Measurements from ENCODE around the gene IKBIP. TPM values are rescaled to one million over a fixed set of nuclear protein-coding genes. Genes with fewer than 3 reads are reported as not detected.
A peak's percentile ranks its signal among the peaks of the same experiment; 100 is the strongest.
"Not testable (repeated sequence)": the region's sequence is repeated elsewhere in the genome, so short reads cannot be mapped to it uniquely, and the experiment has no call there.

Gene IKBIP
- total RNA-seq, 1 donor from 2014 or later: 44.4 TPM

DNA sequence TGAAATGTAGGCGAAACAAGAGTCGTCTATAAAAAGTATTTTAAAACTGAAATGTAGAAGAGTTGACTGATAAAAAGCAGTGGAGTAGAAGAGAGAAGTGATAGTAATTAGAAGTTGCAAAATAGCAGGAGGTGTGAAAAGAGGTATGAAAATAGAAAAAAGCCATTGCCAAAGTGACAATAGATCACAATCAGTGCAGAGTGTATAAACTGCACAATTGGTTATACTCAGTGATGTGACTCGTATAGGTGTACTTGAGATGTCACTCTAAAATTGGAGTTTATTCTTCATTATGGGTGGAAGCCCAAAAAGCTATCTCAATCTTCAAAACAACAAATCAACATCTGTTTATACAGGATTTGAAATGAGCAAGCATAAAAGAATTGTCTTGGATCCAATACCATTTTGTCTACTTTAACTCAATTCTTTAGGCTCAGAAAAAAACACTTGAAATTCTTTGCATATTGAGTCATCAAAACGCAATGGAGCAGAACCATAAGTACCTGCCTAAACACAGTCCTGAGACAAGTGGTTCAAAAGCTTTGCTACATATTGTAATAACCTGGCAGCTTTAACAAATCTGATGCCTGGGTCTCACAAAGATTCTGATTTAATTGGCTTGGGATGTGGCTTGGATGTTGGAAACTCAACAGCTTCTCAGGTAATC lies 8.8 kb downstream of the IKBIP start:
- DNase-seq: peak; percentile 69

DNA sequence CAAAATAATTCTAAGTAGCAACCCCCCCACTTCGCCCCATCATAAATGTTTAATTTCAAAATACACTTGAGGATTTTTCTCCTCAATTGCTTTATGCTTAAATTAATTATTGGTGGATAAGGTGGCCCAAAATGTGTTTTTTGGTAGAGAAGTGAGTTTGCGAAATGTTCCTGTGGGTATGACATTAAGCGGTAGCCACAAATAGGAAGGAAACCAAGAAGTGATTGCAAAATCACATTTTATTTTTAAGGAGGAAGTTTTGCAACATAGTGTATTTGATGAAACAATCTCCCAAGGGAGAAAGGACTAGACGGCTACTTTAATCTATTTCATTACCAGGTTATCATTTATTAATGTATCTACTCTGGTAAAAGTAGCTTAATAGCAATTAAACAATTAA lies 25.6 kb downstream of the IKBIP start:
- DNase-seq: no peak

DNA sequence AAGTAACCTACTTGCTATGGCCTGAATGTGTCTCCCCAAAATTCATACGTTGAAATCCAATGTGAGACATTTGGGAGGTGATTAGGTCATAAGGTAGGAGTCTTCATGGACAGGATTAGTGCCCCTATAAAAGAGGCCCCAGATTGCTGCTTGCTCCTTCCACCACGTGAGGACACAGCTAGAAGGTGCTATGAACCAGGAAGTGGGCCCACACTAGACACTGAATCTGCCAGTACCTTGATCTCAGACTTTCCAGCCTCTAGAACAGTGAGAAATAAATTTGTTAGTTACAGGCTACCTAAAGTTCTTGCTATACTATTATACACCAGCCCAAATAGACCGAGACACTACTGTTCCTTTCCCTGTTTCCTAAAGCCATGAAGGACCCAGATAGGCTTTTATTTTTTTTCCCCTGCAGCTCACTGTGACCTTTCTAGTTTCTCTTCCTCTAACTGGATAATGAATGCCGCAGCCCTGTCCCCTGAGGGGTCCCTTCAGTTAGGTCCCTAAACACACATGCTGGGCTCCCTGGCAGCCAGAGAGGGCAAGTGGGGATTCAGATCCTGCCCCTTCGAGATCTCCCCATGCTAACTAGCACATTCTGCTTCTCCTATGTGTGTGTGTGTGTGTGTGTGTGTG lies 31.8 kb downstream of the IKBIP start:
- no peak for DNase-seq

DNA sequence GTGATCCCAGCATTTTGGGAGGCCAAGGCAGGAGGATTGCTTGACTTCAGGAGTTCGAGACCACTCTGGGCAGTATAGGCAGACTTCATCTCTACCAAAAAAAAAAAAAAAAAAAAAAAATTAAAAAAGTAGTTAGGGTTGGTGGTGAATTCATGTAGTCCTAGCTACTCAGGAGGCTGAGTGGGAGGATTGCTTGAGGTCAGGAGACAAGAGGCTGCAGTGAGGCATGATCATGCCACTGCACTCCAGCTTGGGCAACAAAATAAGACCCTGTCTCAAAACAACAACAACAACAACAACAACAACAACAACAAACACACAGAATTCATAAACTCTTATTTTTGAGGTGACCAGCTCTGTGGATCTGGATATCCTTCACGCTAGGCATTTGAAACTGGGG lies 34.0 kb downstream of the IKBIP start:
- no peak for DNase-seq

DNA sequence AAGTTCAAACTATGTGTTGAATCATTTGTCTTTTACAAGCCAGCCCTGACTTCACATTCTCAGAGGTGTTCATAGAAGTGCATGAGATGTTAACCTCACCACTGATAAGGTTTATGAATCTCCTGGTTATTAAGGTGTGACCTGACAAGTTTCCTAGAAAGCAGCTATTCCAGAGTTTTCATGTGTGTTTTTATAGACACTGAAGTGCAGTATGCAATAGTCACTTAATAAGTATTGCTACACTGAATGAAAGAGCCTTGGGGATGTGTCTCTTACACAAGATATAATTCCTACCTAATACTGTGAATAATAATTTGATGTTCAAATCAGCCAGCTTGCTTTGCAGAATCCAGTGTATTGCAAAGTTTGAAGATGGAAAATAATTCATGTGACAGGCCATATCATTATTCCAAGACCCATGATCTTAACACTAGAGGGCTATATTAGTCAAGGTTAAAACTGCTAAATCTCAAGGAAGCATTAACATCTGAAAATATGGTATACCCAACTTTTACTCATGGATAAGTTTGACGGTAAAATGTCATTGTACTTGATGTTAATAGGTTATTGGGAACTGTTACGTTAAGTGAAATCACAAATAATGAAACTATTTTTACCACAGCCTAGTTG lies 38.1 kb downstream of the IKBIP start:
- peak; percentile 29 for DNase-seq

DNA sequence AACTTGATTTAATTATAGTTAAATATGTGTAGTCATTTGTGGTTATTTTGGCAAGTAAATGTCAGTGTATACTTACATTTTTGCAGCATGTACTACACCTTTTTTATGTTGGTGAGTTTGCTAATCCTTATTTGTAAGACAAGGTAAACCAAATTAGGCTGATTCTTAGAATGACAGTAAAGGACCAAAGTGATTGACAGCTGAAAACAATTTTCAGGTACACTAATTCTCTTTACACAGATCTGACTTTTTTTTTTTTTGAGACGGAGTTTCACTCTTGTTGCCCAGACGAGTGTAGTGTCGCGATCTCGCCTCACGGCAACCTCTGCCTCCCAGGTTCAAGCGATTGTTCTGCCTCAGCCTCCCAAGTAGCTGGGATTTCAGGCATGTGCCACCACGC lies 42.7 kb downstream of the IKBIP start:
- no peak for DNase-seq

DNA sequence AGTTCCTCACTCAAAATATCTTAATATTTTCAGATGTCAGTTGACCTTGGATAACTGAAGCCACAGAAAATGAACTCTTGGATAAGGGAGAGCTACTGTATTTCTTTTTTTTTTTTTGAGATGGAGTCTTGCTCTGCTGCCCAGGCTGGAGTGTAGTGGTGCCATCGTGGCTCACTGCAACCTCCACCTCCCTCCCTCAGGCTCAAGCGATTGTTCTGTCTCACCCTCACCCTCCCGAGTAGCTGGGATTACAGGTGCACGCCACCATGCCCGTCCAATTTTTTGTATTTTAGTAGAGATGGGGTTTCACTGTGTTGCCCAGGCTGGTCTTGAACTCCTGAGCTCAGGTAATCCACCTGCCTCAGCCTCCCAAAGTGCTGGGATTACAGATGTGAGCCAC lies 47.3 kb downstream of the IKBIP start:
- DNase-seq: not testable (repeated sequence)

DNA sequence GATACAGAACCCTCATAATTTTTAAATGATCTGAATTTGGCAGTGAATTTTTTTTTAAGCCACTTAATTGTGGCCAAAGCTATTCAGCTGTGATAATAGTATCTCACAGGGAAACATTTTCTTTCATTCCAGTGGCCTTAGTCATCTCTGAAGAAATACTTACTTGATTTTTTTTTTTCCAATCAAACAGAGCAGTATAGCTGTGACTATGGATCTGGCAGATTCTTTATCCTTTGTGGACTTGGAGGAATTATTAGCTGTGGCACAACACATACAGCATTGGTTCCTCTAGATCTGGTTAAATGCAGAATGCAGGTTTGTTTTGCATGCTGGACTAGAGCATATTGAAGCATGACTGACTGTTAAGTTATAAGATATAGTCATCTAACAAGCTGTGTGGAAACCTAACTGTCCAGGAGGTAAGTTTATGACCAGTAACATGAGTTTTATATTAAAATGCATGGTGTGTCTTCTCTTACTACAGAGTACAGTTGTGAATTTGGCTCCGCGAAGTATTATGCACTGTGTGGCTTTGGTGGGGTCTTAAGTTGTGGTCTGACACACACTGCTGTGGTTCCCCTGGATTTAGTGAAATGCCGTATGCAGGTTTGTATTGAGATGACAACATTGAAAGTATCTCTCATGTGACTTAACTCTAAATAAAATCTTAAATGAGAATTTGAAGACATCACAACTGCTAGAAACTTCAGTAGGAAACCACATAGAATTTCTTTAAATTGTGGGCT lies 49.2 kb downstream of the IKBIP start:
- DNase-seq: peak; percentile 66

DNA sequence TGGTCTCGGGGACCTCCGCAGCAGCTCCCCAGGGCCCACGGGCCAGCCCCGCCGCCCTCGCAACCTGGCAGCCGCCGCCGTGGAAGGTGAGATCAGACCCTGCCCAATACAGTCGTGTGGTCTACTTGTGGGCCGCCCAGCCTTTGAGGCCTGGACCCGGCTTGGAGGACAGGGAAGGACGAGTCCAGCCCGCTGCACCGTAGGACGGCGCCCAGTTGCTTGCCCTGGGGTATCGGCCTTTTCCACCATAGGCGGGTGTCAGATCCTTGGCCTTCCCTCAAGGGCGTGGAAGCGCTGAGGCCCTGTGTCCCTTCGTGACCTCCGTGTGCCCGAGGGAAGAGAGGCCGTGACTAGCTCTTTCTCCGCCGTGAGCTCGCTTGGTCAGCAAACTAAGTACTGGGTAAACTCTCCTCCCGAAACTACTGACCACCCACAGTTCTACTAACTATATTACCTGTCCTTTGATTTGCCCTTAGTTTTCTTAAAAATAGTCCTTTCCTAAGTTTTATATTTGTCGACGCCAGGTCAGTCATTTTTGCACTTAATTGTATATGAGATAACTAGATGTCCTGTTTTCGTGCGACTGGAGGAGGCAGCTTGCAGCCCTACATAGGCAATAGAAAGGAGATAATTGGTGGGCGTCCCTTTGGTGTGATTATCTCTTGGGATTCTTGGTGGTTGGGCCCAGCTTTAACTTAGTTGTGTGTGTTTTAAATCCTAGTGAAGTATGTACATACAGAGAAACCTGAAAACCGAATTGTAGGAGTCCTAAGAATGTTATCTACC lies 50.3 kb downstream of the IKBIP start:
- DNase-seq: peak; percentile 43

DNA sequence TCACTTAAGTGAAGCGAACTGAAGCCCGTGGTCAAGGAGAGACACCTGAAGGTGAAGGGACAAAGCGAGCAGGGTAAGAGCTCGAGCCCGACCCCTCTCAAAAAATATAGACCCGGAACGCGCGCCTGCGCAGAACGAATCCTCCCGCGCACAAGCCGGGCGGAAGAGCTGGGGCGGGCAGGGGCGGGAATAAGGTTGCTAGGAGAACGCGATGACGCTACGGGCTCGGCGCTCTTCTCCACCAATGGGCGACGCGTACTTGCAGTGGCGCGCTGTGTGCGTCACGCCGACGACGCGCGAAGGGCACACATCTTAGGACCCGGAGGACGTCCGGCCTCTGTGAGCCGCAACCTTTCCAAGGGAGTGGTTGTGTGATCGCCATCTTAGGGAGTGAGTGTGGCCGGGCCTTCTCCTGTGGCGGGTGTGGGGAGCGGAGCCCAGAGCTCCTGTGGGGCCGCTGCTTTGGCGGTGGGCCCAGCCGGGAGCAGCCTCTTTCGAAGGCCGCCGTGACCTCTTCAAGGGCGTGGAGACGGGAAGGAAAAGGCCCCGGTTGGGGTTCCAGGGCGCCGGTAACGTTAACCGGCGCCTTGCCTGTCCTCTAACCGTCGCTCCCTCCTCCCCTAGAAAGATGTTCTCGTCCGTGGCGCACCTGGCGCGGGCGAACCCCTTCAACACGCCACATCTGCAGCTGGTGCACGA lies 51.1 kb downstream of the IKBIP start, which contains the start of gene SLC25A3:
Gene SLC25A3, plus strand, starts transcription at position 336 of the 699 bp plus-strand sequence. Its CDS starts 293 bp downstream, at position 629.
- DNase-seq: peak; percentile 99

DNA sequence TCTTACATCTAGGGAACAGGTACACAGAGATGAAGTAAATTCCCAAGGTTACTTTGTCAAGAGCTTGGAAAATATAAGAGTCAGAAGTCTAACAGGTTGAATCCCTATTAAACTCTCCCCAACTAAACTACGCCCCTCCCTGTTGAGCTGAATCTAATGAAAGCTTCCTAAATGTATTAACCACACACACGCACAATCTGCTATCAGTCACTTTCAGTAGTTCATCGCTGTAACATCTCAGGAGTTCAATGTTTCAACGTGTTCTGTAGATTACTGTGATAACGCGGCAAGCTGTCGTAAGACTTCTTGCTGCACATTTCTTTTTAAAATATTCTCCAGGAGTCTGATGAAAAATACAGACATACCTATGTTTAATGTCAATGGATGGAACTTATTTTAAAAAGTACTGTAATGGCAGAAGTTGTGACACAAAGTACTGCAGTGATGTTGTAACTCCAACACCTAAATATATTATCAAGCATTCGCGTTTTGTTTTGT lies 51.7 kb downstream of the IKBIP start:
- DNase-seq: no peak

DNA sequence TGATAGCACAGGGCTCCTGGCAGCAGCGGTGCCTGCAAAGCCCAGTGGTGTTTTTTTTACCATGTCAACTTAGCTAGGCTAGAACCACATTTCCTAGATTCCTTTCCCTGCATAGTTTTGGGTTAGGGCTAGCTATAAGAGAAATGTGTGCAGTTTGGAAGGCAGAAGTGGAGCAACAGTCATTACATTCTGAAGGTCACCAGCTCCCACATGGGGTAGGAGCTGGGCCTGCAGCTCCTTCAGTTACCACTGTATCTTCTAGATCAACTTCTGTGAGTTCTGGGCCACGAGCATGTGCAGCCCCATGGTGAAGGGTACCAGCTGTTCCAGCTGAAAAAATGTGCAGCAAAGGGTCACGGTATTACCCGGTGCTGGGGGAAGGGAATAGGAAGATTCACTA lies 53.4 kb downstream of the IKBIP start:
- no peak for DNase-seq

DNA sequence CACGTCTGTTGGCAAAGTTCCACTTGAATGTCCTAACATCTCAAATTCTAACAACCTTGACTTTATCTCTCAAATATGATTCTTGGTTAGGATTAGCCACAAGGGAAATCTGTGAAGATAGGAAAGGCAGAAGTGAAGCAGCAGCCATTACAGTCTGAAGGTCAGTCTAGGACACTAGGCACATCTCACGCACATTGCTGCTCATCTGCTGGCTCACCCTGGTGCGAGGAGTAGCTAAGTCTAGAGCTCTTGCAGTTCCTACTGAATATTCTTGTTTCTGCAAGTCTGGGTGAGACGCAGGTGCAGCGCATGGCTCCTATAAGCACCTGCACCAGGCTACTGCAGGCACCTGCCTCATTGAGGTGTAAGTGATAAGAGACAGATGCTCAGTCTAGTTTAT lies 57.5 kb downstream of the IKBIP start:
- no peak for DNase-seq

DNA sequence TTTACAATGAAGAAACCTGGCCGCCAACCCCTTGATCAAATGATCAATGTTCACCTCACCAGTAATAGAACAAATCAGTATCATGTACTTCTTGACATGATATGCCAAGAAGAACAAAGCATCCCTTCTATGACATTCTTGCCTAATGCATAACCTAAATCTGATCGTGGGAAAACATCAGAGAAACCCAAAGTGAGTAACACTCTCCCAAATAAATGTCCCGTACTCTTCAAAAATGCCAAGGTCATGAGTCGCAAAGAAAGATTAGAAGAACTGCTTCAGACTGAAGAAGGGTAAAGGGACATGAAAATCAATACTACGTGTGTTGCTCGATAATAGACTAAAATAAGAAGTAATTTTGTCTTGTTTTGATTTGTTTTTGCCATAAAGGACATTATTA lies 62.5 kb downstream of the IKBIP start:
- no peak for DNase-seq

DNA sequence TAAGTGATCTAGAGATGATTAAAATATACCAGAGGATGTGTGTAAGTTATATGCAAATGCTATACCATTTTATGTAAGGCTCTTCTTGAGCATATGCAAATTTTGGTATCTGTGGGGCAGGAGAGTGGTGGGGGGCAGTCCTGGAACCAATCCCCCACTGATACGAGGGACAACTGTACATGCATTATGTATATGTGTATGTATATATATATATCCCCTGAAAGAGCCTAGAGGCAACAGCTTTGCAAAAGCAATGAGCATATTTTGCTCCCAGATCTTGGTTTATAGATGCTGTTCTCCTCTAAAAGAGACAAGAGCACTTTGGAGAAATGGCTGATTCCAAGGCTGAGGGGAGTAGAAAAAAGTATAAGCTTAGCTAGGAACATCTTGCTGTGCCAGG lies 63.5 kb downstream of the IKBIP start:
- no peak for DNase-seq

DNA sequence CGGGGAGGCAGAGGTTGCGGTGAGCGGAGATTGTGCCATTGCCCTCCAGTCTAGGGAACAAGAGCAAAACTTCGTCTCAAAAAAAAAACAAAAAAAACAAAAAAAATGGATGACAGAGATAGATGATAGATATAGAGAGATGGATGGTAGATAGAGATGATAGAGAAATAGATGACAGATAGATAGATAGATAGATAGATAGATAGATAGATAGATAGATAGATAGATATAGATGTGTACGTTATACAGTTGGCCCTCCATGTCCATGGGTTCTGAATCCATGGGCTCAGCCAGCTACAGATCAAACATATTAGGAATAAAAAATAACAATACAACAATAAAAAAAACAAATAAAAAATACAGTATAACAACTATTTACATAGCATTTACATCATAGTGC lies 63.9 kb downstream of the IKBIP start:
- no peak for DNase-seq

DNA sequence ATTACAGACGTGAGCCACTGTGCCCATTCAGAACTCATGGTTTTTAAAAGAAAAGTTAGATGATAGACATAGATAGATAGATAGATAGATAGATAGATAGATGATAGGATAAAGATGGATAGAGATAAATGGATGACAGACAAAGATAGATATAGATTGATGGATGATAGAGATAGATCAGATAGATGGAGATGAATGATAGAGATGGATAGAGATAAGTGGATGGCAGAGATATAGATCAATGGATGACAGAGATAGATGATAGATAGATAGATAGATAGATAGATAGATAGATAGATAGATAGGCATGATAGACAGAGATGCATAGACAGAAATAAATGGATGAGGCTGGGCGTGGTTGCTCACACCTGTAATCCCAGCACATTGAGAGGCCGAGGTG lies 64.8 kb downstream of the IKBIP start:
- no peak for DNase-seq

DNA sequence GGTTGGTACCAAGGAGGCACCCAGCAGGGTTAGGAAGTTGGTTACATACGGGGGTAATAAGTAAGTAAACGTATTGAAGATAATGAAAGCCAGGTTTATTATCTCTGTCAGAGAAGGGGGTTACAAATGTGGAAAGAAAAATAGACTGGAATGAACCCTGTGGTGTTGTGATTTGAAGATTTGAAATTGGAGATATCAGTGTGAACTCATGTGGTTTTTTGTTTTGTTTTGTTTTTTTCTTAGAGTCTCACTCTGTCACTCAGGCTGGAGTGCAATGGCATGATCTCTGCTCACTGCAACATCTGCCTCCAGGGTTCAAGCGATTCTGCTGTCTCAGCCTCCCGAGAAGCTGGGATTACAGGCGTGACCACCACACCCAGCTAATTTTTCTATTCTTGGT lies 65.2 kb downstream of the IKBIP start:
- DNase-seq: no peak

DNA sequence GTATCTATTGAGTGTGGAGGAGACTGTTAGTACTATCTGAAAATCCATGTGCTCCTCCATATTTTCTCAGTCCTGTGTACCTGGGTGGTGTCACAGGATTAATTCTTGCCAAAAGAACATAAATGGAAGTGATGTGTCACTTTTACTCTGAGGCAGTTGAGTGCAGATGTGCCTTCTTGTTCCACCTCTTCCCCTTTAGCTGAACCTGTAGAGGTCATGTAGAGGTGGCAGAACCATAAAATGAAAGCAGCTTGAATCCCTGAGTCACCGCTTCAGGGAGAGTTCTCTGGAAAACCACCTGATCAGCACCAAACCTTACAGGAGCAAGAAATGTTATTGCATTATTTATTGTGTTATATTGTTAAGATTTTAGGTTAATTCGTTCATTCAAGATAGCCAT lies 65.8 kb downstream of the IKBIP start:
- DNase-seq: peak; percentile 8

DNA sequence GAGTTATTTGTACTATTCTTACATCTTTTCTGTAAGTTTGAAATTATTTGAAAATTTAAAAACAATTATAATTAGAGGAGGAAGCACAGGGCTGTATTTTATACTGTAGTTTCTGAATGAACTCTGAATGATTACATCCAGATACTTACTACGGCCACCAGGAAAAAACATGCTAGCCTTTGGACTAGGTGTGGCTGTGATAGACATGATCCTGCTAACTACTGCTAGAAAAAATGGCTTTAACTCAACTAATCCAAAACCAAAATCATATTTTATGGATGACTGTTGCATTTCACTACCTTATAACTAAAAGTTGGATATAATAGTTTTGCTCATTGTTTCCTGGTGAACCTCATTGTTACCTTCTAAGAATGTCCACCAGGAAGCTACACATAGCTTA lies 66.2 kb downstream of the IKBIP start:
- no peak for DNase-seq

DNA sequence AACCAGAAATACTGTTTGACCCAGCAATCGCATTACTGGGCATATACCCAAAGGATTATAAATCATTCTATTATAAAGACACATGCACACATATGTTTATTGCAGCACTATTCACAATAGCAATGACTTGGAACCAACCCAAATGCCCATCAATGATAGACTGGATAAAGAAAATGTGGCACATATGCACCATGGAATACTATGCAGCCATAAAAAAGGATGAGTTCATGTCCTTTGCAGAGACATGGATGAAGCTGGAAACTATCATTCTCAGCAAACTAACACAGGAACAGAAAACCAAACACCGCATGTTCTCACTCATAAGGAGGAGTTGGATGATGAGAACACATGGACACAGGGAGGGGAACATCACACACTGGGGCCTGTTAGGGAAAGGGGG lies 67.8 kb downstream of the IKBIP start:
- DNase-seq: not testable (repeated sequence)

DNA sequence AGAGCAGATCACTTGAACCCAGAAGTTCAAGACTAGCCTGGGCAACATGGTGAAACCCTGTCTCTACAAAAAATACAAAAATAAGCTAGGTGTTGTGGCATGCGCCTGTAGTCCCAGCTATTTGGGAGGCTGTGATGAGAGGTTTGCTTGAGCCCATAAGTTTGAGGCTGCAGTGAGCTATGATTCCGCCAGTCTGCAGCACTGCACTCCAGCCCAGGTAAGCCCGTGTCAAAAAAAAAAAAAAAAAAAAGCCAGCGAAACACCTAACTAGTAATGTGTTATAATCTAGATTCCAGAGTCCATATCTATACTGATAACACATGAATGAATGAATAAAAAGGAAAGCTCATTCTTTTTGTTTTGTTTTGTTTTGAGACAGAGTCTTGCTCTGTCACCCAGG lies 69.6 kb downstream of the IKBIP start:
- no peak for DNase-seq
